Lower leg skin (tissue), 3 donors: ENCODE measurements around the gene EHD3.

Experiments
- POLR2A ChIP-seq, 2 donors: fragments of 450-650 bp; IDR thresholded peaks; one replicate each; pipeline ENCODE4 v1.6.1; 2016 to 2017; ENCODE audit warnings: antibody characterized with exemption in 2 of 2, mild to moderate bottlenecking in 1 of 2, moderate library complexity in 1 of 2
- TF ChIP-seq, protein P1 (sequence below), 3 donors: fragments of 450-650 bp; IDR thresholded peaks; one replicate each; pipeline ENCODE4 v1.5.1; 2016; ENCODE audit warnings: antibody characterized with exemption in 3 of 3, mild to moderate bottlenecking in 3 of 3, moderate library complexity in 2 of 3

DNA sequence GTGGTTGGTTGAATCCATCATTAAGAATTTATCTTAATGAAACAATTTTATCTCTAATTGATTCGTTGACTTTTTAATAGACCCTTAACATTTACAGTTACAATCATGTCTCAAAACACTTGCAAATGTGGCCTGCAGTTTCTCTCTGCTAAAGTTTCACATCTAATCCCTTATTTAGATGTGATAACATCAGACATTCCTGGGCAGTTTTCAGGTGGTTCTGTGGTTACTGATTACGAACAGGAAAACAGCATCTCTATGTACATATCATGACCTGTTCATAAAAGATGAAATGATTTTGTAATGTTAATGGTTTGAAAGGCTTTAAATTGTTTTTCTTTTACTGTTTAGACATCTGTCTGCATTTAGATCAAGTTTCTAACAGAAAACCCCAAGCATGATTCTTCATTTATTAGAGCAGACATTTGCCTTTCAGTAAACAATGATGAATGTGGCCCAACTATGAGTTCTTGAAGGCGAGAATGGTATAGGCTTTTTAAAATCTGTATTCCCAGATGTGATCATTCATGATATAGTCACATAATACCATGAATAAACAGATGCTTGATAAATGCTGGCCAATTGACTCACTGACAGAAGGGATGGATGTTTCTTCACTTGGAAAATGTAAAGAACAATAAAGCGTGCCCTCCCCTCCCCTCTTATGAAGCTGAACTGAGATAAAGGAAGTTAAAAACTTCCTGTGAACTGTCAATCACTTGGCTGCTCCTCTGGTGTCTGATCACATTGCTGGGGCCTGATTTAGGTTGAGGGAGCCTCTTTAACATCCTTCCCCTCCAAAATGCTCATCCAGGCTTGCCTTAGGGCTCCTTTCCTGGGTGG is 20.1 kb upstream of the EHD3 start:
- no peak for TF ChIP-seq POLR2A (IDR thresholded peaks at IDR 0.05)
- TF ChIP-seq, protein P1, sequence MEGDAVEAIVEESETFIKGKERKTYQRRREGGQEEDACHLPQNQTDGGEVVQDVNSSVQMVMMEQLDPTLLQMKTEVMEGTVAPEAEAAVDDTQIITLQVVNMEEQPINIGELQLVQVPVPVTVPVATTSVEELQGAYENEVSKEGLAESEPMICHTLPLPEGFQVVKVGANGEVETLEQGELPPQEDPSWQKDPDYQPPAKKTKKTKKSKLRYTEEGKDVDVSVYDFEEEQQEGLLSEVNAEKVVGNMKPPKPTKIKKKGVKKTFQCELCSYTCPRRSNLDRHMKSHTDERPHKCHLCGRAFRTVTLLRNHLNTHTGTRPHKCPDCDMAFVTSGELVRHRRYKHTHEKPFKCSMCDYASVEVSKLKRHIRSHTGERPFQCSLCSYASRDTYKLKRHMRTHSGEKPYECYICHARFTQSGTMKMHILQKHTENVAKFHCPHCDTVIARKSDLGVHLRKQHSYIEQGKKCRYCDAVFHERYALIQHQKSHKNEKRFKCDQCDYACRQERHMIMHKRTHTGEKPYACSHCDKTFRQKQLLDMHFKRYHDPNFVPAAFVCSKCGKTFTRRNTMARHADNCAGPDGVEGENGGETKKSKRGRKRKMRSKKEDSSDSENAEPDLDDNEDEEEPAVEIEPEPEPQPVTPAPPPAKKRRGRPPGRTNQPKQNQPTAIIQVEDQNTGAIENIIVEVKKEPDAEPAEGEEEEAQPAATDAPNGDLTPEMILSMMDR (IDR thresholded peaks at IDR 0.05), result no peak
